Fibroblast of villous mesenchyme (primary cell): ENCODE data around the gene MTARC1. TPM values are rescaled to one million over a fixed set of nuclear protein-coding genes. Genes with fewer than 3 reads are reported as not detected.
A peak's percentile ranks its signal among the peaks of the same experiment; 100 is the strongest.

ENCODE experiments used
- DNase-seq: peaks from one replicate; pipeline ENCODE4 v3.0.0-alpha.2; 2010; ENCODE audit warnings: low read depth
- H3K4me3 ChIP-seq: 2 replicates; pipeline ENCODE4 v1.5.1; 2011; ENCODE audit warnings: low read depth, mild to moderate bottlenecking, low read length
- CTCF ChIP-seq: IDR thresholded peaks from 2 replicates; pipeline ENCODE4 v1.5.1; 2012; ENCODE audit warnings: low read depth, mild to moderate bottlenecking, low read length; ENCODE audit not compliant: insufficient read depth
- total RNA-seq: library from RNA; depleted of rRNA; stranded (reverse); fragments of >200 nt; gene quantifications from 2 replicates; pipeline ENCODE4 v1.2.3, GENCODE V29; 2012

MTARC1 gene
- total RNA-seq, 1 donor, result 1.7 TPM

DNA sequence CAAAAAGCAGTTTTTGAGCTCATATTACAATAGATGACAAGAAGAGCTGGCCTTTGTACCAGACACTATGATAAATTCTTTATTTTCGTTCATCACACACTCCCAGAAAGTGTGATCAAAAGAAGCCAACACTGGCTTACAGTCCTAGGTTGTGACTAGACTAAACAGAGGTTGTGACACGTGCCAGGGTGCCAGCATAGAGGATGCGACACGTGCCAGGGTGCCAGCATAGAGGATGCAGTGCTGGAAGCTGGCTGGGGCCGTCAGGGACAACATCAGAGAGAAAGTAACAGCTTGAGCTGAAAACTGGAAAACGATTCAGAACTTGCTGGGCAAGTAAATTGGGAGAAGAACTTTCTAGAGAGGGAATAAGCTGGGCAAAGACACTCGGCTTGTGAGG is 2.2 kb downstream of the MTARC1 start:
- no peak for DNase-seq
- TF ChIP-seq CTCF, result no peak
- no peak overlapping the region for H3K4me3 ChIP-seq

- peak; percentile 37 for DNase-seq
- no peak overlapping the region for H3K4me3 ChIP-seq
- no peak for TF ChIP-seq CTCF
Measured at GRCh38 chr1:220789532-220790147, 2.9 kb downstream of the MTARC1 start.

DNA sequence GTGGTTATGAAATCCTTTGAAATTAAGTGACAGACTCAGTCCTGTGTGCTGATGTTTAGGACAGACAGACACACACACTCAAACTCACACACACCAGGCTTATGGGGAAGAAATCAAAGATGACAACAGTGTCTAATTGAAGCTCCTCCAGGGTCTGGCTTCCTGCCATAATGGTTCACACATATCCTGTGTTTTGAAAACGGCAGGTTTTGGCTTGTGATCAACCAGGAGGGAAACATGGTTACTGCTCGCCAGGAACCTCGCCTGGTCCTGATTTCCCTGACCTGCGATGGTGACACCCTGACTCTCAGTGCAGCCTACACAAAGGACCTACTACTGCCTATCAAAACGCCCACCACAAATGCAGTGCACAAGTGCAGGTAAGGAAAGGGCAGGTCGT is 4.6 kb downstream of the MTARC1 start:
- no peak for TF ChIP-seq CTCF
- DNase-seq, result no peak
- H3K4me3 ChIP-seq, result no peak overlapping the region

DNA sequence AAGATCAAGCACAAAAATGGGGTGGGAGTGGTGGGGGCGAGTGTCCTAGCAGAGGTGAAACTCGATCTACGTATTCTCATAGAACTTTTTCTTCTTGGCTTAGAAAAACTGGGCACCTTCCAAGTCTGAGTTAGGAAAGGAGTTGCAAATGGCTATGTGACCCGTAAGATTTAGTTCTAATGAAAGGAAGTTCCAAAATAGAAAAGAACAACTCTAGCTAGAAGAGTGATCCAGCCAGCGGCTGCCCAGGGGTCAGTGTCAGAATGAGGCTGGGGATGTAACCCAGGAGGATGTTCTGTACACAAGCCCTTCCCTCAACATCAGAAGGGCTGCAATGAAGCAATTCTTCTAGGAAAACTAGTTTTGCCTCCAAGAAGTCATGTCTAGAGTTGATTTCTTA is 5.2 kb downstream of the MTARC1 start:
- DNase-seq, result no peak
- TF ChIP-seq CTCF, result no peak
- no peak overlapping the region for H3K4me3 ChIP-seq

DNA sequence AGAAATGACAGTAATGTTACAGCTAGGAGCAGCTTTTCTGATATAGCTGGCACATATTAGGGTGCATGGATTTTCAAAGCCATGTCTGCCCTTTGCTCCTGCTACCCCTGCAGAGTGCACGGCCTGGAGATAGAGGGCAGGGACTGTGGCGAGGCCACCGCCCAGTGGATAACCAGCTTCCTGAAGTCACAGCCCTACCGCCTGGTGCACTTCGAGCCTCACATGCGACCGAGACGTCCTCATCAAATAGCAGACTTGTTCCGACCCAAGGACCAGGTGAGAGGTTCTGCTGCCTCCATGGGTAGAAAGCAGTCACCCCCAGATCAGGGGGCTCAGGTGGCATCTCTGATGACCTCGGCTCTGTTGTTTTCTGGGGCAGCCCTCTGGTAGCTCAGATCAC is 9.8 kb downstream of the MTARC1 start:
- DNase-seq, result no peak
- H3K4me3 ChIP-seq, result no peak overlapping the region
- no peak for TF ChIP-seq CTCF

GRCh38 chr1:220797044-220797443 is 10.3 kb downstream of the MTARC1 start:
- H3K4me3 ChIP-seq, result no peak overlapping the region
- no peak for DNase-seq
- TF ChIP-seq CTCF, result no peak

DNA sequence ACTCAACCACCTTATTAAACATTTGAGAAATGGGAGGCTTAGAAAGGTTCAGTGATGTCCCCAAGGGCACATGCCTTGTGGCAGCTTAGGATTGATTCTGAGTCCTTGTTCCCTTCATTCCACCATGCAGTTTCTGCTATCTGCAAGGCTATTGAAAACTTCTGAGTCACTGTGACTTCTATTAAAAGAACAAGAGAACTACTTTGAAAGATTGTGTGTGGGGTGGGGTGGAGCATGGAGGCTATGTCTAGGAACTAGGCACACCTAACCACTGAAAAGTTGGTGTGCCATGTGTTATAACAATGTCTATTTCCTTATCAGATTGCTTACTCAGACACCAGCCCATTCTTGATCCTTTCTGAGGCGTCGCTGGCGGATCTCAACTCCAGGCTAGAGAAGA is 10.8 kb downstream of the MTARC1 start:
- H3K4me3 ChIP-seq, result no peak overlapping the region
- DNase-seq, result no peak
- no peak for TF ChIP-seq CTCF
